ENCODE results near the gene ANKRD13B.

ANKRD13B gene

GRCh38 chr17:29582772-29583171, 10.2 kb upstream of the ANKRD13B start:
- DNase-seq, result no peak

GRCh38 chr17:29583324-29584248, 9.3 kb upstream of the ANKRD13B start:
- DNase-seq, result peak; percentile 23

- DNase-seq, result peak; percentile 30
These were observed 8.4 kb upstream of the ANKRD13B start for GRCh38 chr17:29584452-29585079.

GRCh38 chr17:29585080-29585751, 7.7 kb upstream of the ANKRD13B start:
- DNase-seq, result no peak

GRCh38 chr17:29586676-29587469, 6.1 kb upstream of the ANKRD13B start:
- DNase-seq, result no peak

GRCh38 chr17:29587591-29587990, 5.3 kb upstream of the ANKRD13B start:
- no peak for DNase-seq

GRCh38 chr17:29588017-29588561, 4.8 kb upstream of the ANKRD13B start:
- no peak for DNase-seq

GRCh38 chr17:29588562-29589411, 4.1 kb upstream of the ANKRD13B start:
- DNase-seq, result peak; percentile 63

GRCh38 chr17:29589524-29590410, 3.2 kb upstream of the ANKRD13B start, which contains the start of gene GIT1:
Gene GIT1, minus strand, starts transcription at chr17:29589648. Its CDS starts 270 bp downstream, at chr17:29589378.
- peak; percentile 94 for DNase-seq

- DNase-seq, result no peak
These were observed 2.4 kb upstream of the ANKRD13B start for GRCh38 chr17:29590411-29591145.

GRCh38 chr17:29591146-29591736, 1.7 kb upstream of the ANKRD13B start:
- DNase-seq, result no peak

GRCh38 chr17:29591737-29592608, 959 bp upstream of the ANKRD13B start:
- DNase-seq, result peak; percentile 98

GRCh38 chr17:29593591-29594518, 923 bp downstream of the ANKRD13B start:
- DNase-seq, result peak; percentile 68

GRCh38 chr17:29594519-29595090, 1.7 kb downstream of the ANKRD13B start:
- DNase-seq, result no peak

- DNase-seq, result no peak
These were observed 2.4 kb downstream of the ANKRD13B start for GRCh38 chr17:29595107-29595942.

Data from eye (tissue), 1 donor.